HCT116 (cell line): ENCODE results near the gene MGA. TPM values are rescaled to one million over a fixed set of nuclear protein-coding genes. Genes with fewer than 3 reads are reported as not detected.

Experiments
- ATAC-seq: fragments of 200-7000 bp; cut with Tn5 transposase; 2 replicates; pipeline ENCODE4 v1.9.1; 2020; ENCODE audit warnings: mild to moderate bottlenecking, moderate library complexity
- BruUV-seq: library from RNA; stranded (reverse); fragments of 400-500 nt; replicated peaks from 2 replicates; lab custom pipeline; 2021; lab: Mats Ljungman, UMichigan
- CTCF ChIA-PET: fragments of 300-600 bp; sonication (Branson Sonifier 250); formaldehyde crosslinking; loops from one replicate; lab custom pipeline; 2021; ENCODE audit warnings: antibody characterized with exemption; lab: Charles Lee
- POLR2A ChIA-PET: fragments of 300-600, 350-600 bp; sonication (Branson Sonifier 250); formaldehyde crosslinking; loops from one replicate; lab custom pipeline; 2021; ENCODE audit warnings: antibody characterized with exemption; lab: Charles Lee
- RAD21 ChIA-PET, 2 experiments: fragments of 300-600 bp; sonication (Branson Sonifier 250); formaldehyde crosslinking; loops; one replicate each; lab custom pipeline; 2023; ENCODE audit warnings: low total read pairs in 2 of 2; ENCODE audit not compliant: uncharacterized antibody in 2 of 2, unreplicated experiment in 2 of 2, low non-redundant PET in 1 of 2; lab: Charles Lee
- DNase-seq: peaks from one replicate; pipeline ENCODE4 v3.0.0-alpha.2; 2010; ENCODE audit warnings: low read depth, low spot score
- H2AFZ ChIP-seq: fragments of 200-600 bp; shearing (Covaris generic), sonication (generic); 2 replicates; pipeline ENCODE4 v1.6.1; 2017; ENCODE audit warnings: low read depth, mixed run types, mixed read lengths, antibody characterized with exemption, low read length; ENCODE audit not compliant: poor library complexity, severe bottlenecking
- H3K27ac ChIP-seq: 2 replicates; pipeline ENCODE4 v1.5.1; 2012; ENCODE audit warnings: low read depth, low read length
- H3K27me3 ChIP-seq: fragments of 200-600 bp; sonication (generic); 2 replicates; pipeline ENCODE4 v1.6.1; 2016; ENCODE audit warnings: mixed run types, low read length, mixed read lengths; ENCODE audit not compliant: insufficient read depth
- H3K36me3 ChIP-seq, 2 experiments: fragments of 200-500 bp in 1 of 2; fragments of 200-600 bp in 1 of 2; sonication (Bioruptor generic) in 1 of 2; sonication (generic) in 1 of 2; 2 replicates each; pipeline versions ENCODE4 v1.5.1 to v1.6.1; 2014 to 2016; ENCODE audit warnings: low read length in 2 of 2, inconsistent platforms in 1 of 2, mixed read lengths in 1 of 2, mixed run types in 1 of 2; ENCODE audit not compliant: insufficient read depth in 2 of 2, control insufficient read depth in 1 of 2
- H3K4me1 ChIP-seq, 2 experiments: fragments of 200-600 bp in 1 of 2; sonication (generic) in 1 of 2; 2 replicates each; pipeline versions ENCODE4 v1.5.1 to v1.6.1; 2012 to 2017; ENCODE audit warnings: low read length in 2 of 2, inconsistent platforms in 1 of 2, mild to moderate bottlenecking in 1 of 2, mixed read lengths in 1 of 2, mixed run types in 1 of 2, moderate library complexity in 1 of 2; ENCODE audit not compliant: insufficient read depth in 2 of 2, control insufficient read depth in 1 of 2
- H3K4me2 ChIP-seq: fragments of 200-600 bp; sonication (generic); 2 replicates; pipeline ENCODE4 v1.6.1; 2017; ENCODE audit warnings: mixed run types, low read length, mixed read lengths
- H3K4me3 ChIP-seq, 2 experiments: fragments of 200-600 bp in 1 of 2; sonication (generic) in 1 of 2; replicated peaks in 1 of 2; 2 replicates each; pipeline ENCODE4 v1.5.1; 2011 to 2016; ENCODE audit warnings: low read length in 2 of 2, control low read depth in 1 of 2, low read depth in 1 of 2, mild to moderate bottlenecking in 1 of 2, mixed read lengths in 1 of 2, mixed run types in 1 of 2
- H3K79me2 ChIP-seq: fragments of 200-600 bp; sonication (generic); 2 replicates; pipeline ENCODE4 v1.6.1; 2017; ENCODE audit warnings: mild to moderate bottlenecking, mixed run types, low read length, moderate library complexity, mixed read lengths; ENCODE audit not compliant: insufficient read depth
- H3K9ac ChIP-seq: fragments of 200-600 bp; sonication (generic); 2 replicates; pipeline ENCODE4 v1.6.1; 2016; ENCODE audit warnings: low read length, mixed read lengths
- H3K9me2 ChIP-seq: fragments of 200-600 bp; sonication (generic), shearing (Covaris generic); 2 replicates; pipeline ENCODE4 v1.6.1; 2017; ENCODE audit warnings: mixed run types, mild to moderate bottlenecking, moderate library complexity; ENCODE audit not compliant: insufficient read depth
- H3K9me3 ChIP-seq, 2 experiments: fragments of 200-500 bp in 1 of 2; fragments of 200-600 bp in 1 of 2; sonication (Bioruptor generic) in 1 of 2; sonication (generic) in 1 of 2; 2 replicates each; pipeline ENCODE4 v1.6.1; 2014 to 2017; ENCODE audit warnings: low read length in 2 of 2, mixed read lengths in 2 of 2, inconsistent platforms in 1 of 2, low read depth in 1 of 2, mild to moderate bottlenecking in 1 of 2, mixed run types in 1 of 2, moderate library complexity in 1 of 2; ENCODE audit not compliant: control insufficient read depth in 1 of 2, insufficient read depth in 1 of 2
- H4K20me1 ChIP-seq: fragments of 200-600 bp; sonication (generic), shearing (Covaris generic); 2 replicates; pipeline ENCODE4 v1.6.1; 2017; ENCODE audit warnings: mixed run types, mild to moderate bottlenecking, moderate library complexity; ENCODE audit not compliant: insufficient read depth
- CBX3 ChIP-seq: IDR thresholded peaks from 2 replicates; pipeline ENCODE4 v1.6.1; 2012; ENCODE audit warnings: low read depth
- CEBPB ChIP-seq: IDR thresholded peaks from 2 replicates; pipeline ENCODE4 v1.6.1; 2012; ENCODE audit warnings: low read depth
- EGR1 ChIP-seq: IDR thresholded peaks from 2 replicates; pipeline ENCODE4 v1.6.1; 2012; ENCODE audit warnings: low read depth
- ELF1 ChIP-seq: IDR thresholded peaks from 2 replicates; pipeline ENCODE4 v1.6.1; 2012; ENCODE audit warnings: low read depth, borderline replicate concordance
- EZH2 ChIP-seq: fragments of 200-600 bp; sonication (generic); IDR thresholded peaks from 2 replicates; pipeline ENCODE4 v1.6.1; 2017; ENCODE audit warnings: antibody characterized with exemption, mixed run types
- EZH2phosphoT487 ChIP-seq: fragments of 200-600 bp; IDR thresholded peaks from 2 replicates; pipeline ENCODE4 v1.6.1; 2018; ENCODE audit warnings: antibody characterized with exemption, borderline replicate concordance
- FOSL1 ChIP-seq: IDR thresholded peaks from 2 replicates; pipeline ENCODE4 v1.6.1; 2012; ENCODE audit warnings: low read depth
- JUND ChIP-seq: IDR thresholded peaks from 2 replicates; pipeline ENCODE4 v1.6.1; 2012
- POLR2A ChIP-seq: IDR thresholded peaks from 2 replicates; pipeline ENCODE4 v1.7.0; 2011; ENCODE audit warnings: borderline replicate concordance; ENCODE audit not compliant: insufficient read depth, insufficient read length; ENCODE audit errors: extremely low read depth
- POLR2AphosphoS5 ChIP-seq: IDR thresholded peaks from 2 replicates; pipeline ENCODE4 v1.6.1; 2011; ENCODE audit warnings: mild to moderate bottlenecking, low read depth, low read length, moderate library complexity
- RAD21 ChIP-seq: IDR thresholded peaks from 2 replicates; pipeline ENCODE4 v1.6.1; 2012; ENCODE audit warnings: low read depth, mild to moderate bottlenecking
- SIN3A ChIP-seq: IDR thresholded peaks from 2 replicates; pipeline ENCODE4 v1.6.1; 2012; ENCODE audit warnings: low read depth
- SRF ChIP-seq: IDR thresholded peaks from 2 replicates; pipeline ENCODE4 v1.6.1; 2012; ENCODE audit warnings: low read depth
- TCF7L2 ChIP-seq: IDR thresholded peaks from 2 replicates; pipeline ENCODE4 v1.7.0; 2011; ENCODE audit warnings: borderline replicate concordance, inconsistent platforms; ENCODE audit not compliant: insufficient read depth, insufficient read length; ENCODE audit errors: extremely low read depth
- ZNF274 ChIP-seq: fragments of 200-500 bp; sonication (Bioruptor generic); IDR thresholded peaks from 2 replicates; pipeline ENCODE4 v1.6.1; 2014; ENCODE audit warnings: mild to moderate bottlenecking, low read depth, low read length, inconsistent platforms
- intact Hi-C: fragments of 100-400 bp; cut with micrococcal nuclease; formaldehyde crosslinking; loops from 2 replicates; pipeline ENCODE4 v1.10.0; 2022
- total RNA-seq: library from RNA; stranded (reverse); gene quantifications from one replicate; pipeline ENCODE4 v1.2.1, GENCODE V29; 2021; ENCODE audit not compliant: unreplicated experiment
- TF ChIP-seq, protein P1 (sequence below): IDR thresholded peaks from 2 replicates; pipeline ENCODE4 v1.6.1; 2012
- TF ChIP-seq, protein P2 (sequence below): IDR thresholded peaks from 2 replicates; pipeline ENCODE4 v1.6.1; 2012
- TF ChIP-seq, protein P3 (sequence below): IDR thresholded peaks from 2 replicates; pipeline ENCODE4 v1.6.1; 2012; ENCODE audit warnings: low read depth
- TF ChIP-seq, protein P4 (sequence below): IDR thresholded peaks from 2 replicates; pipeline ENCODE4 v1.6.1; 2011; ENCODE audit warnings: mild to moderate bottlenecking, low read length, moderate library complexity; ENCODE audit not compliant: insufficient replicate concordance; ENCODE audit errors: extremely low read depth

The MGA gene
- total RNA-seq, 1 experiment from 2014 or later: 28.9 TPM

DNA sequence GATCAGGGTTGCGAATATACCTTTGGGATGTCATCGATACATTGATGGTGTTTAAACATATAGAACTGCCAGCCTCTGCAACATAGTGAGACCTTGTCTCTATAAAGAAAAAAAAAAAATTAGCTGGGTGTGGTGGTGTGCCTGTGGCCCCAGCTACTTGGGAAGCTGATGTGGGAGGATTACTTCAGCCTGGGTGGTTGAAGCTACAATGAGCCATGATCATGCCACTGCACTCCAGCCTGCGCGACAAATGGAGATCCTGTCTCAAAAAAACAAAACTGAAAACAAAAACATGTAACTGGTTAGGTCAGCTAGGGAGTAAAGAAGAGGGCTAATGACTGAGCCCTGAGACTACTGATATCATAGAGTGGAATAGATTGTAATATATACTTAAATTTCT is 30.7 kb upstream of the MGA start:
- Histone ChIP-seq H3K79me2 (no peaks in the 10 kb centered on the region), H4K20me1 (no peaks in the 10 kb centered on the region), H3K27me3 (no peaks in the 10 kb centered on the region), H3K4me3 (no peak overlapping the region), H3K36me3 (no peaks in the 10 kb centered on the region), H3K4me1 (no peaks in the 10 kb centered on the region), H2AFZ (peak overlapping the region; percentile 42), H3K9me2 (no peaks in the 10 kb centered on the region), H3K4me2 (no peak overlapping the region), H3K9ac (no peak overlapping the region), H3K9me3 (no peaks in the 10 kb centered on the region), H3K27ac (no peak overlapping the region)
- POLR2A ChIA-PET: no interaction called here
- DNase-seq (no peak), ATAC-seq (no peak)
- intact Hi-C loops: no loop called here
- RAD21 ChIA-PET: no interaction called here
- CTCF ChIA-PET: interaction anchor here (1.5 kb wide), 1 partner anchor 26 kb away, joined by 3 read pairs; no protein-coding TSS in a partner anchor
- BruUV-seq: no TSS peak
- TF ChIP-seq, protein P1, sequence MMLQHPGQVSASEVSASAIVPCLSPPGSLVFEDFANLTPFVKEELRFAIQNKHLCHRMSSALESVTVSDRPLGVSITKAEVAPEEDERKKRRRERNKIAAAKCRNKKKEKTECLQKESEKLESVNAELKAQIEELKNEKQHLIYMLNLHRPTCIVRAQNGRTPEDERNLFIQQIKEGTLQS: no peak
- no peak for TF ChIP-seq JUND
- TF ChIP-seq, protein P2, sequence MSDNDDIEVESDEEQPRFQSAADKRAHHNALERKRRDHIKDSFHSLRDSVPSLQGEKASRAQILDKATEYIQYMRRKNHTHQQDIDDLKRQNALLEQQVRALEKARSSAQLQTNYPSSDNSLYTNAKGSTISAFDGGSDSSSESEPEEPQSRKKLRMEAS: no peak
- no peak for TF ChIP-seq CEBPB
- TF ChIP-seq SIN3A: no peak
- no peak for TF ChIP-seq RAD21
- TF ChIP-seq ELF1: no peak
- no peak for TF ChIP-seq FOSL1
- no peak for TF ChIP-seq CBX3
- TF ChIP-seq POLR2A: no peak
- no peak for TF ChIP-seq SRF
- TF ChIP-seq POLR2AphosphoS5: no peak
- no peak for TF ChIP-seq EZH2phosphoT487
- TF ChIP-seq, protein P3, sequence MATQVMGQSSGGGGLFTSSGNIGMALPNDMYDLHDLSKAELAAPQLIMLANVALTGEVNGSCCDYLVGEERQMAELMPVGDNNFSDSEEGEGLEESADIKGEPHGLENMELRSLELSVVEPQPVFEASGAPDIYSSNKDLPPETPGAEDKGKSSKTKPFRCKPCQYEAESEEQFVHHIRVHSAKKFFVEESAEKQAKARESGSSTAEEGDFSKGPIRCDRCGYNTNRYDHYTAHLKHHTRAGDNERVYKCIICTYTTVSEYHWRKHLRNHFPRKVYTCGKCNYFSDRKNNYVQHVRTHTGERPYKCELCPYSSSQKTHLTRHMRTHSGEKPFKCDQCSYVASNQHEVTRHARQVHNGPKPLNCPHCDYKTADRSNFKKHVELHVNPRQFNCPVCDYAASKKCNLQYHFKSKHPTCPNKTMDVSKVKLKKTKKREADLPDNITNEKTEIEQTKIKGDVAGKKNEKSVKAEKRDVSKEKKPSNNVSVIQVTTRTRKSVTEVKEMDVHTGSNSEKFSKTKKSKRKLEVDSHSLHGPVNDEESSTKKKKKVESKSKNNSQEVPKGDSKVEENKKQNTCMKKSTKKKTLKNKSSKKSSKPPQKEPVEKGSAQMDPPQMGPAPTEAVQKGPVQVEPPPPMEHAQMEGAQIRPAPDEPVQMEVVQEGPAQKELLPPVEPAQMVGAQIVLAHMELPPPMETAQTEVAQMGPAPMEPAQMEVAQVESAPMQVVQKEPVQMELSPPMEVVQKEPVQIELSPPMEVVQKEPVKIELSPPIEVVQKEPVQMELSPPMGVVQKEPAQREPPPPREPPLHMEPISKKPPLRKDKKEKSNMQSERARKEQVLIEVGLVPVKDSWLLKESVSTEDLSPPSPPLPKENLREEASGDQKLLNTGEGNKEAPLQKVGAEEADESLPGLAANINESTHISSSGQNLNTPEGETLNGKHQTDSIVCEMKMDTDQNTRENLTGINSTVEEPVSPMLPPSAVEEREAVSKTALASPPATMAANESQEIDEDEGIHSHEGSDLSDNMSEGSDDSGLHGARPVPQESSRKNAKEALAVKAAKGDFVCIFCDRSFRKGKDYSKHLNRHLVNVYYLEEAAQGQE: no peak
- no peak for TF ChIP-seq ZNF274
- no peak for TF ChIP-seq TCF7L2
- TF ChIP-seq EZH2: no peak
- TF ChIP-seq, protein P4, sequence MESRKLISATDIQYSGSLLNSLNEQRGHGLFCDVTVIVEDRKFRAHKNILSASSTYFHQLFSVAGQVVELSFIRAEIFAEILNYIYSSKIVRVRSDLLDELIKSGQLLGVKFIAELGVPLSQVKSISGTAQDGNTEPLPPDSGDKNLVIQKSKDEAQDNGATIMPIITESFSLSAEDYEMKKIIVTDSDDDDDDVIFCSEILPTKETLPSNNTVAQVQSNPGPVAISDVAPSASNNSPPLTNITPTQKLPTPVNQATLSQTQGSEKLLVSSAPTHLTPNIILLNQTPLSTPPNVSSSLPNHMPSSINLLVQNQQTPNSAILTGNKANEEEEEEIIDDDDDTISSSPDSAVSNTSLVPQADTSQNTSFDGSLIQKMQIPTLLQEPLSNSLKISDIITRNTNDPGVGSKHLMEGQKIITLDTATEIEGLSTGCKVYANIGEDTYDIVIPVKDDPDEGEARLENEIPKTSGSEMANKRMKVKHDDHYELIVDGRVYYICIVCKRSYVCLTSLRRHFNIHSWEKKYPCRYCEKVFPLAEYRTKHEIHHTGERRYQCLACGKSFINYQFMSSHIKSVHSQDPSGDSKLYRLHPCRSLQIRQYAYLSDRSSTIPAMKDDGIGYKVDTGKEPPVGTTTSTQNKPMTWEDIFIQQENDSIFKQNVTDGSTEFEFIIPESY: no peak
- TF ChIP-seq EGR1: no peak
